Vagina (tissue), 2 donors: Measurements from ENCODE around the gene FOXN3. TPM values are rescaled to one million over a fixed set of nuclear protein-coding genes. Genes with fewer than 3 reads are reported as not detected.

ENCODE experiments used
- DNase-seq, 2 donors: peaks; one replicate each; pipeline ENCODE4 v3.0.0-alpha.2; 2017; ENCODE audit errors: extremely low spot score in 2 of 2
- H3K27ac ChIP-seq: fragments of 200-600 bp; sonication (generic); one replicate; pipeline ENCODE4 v1.5.1; 2019
- H3K27me3 ChIP-seq: fragments of 200-600 bp; sonication (generic); one replicate; pipeline ENCODE4 v1.5.1; 2019
- H3K36me3 ChIP-seq, 2 donors: fragments of 200-600 bp; sonication (generic); one replicate each; pipeline ENCODE4 v1.5.1; 2017 to 2019
- H3K4me1 ChIP-seq: fragments of 200-600 bp; sonication (generic); one replicate; pipeline ENCODE4 v1.5.1; 2019
- H3K4me3 ChIP-seq, 2 donors: fragments of 200-600 bp; sonication (generic); 1 replicate in 1 of 2; 2 replicates in 1 of 2; pipeline ENCODE4 v1.5.1; 2016 to 2019
- H3K9me3 ChIP-seq: fragments of 200-600 bp; sonication (generic); one replicate; pipeline ENCODE4 v1.5.1; 2019
- POLR2A ChIP-seq, 2 donors: fragments of 450-650 bp; IDR thresholded peaks; one replicate each; pipeline ENCODE4 v1.6.1; 2017; ENCODE audit warnings: antibody characterized with exemption in 2 of 2, mild to moderate bottlenecking in 2 of 2, moderate library complexity in 2 of 2
- POLR2AphosphoS5 ChIP-seq, 2 donors: sonication (generic); formaldehyde crosslinking; IDR thresholded peaks; one replicate each; pipeline ENCODE4 v1.9.0; 2017; ENCODE audit warnings: antibody characterized with exemption in 2 of 2, mild to moderate bottlenecking in 2 of 2, low read depth in 1 of 2; ENCODE audit not compliant: insufficient read depth in 1 of 2
- intact Hi-C: fragments of 100-400 bp; cut with DNase I; formaldehyde crosslinking; loops from one replicate; pipeline ENCODE4 v1.15.1; 2023
- total RNA-seq: library from RNA; depleted of rRNA; stranded (reverse); fragments of >200 nt; gene quantifications from one replicate; pipeline ENCODE4 v1.2.3, GENCODE V29; 2016
- TF ChIP-seq, protein P1 (sequence below), 3 experiments: fragments of 450-650 bp in 2 of 3; fragments of 200-600 bp in 1 of 3; sonication (generic) in 1 of 3; IDR thresholded peaks; one replicate each; pipeline ENCODE4 v1.5.1; 2017 to 2019; ENCODE audit warnings: antibody characterized with exemption in 3 of 3, mild to moderate bottlenecking in 2 of 3, moderate library complexity in 2 of 3

Gene FOXN3
- total RNA-seq, 1 donor from 2014 or later = 111 TPM

DNA sequence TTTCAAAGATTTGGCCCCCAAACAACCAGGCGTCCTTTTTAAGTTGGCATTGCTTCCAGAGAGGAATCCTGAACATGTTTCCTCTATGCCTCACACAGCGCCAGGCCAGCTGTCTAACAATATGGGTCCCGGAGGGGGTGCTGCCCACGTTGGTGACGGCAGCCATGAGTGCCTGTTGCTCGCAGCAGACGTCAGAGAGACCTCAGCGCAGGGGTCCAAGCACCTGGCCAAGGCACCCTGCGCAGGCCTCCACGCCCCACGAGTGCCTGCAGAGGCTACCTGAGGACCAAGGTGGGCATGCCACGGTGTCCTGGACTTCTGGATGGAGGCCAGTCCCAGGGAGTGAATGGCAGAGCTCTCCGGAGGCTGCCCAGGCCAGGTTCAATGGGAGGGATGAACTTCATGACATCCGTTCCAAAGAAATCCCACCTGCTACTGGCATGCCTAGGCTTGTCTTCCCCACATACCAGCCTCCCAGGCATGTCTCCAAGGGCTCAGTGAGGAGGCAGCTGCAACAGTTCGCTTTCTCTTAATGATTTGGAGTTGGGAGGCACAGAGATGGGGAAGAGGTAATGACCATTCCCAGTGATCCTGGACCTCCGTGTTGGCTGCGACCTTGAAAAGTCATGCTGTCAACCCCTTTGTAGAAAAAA is 11.6 kb upstream of the FOXN3 start:
- H3K36me3 ChIP-seq = no peaks in the 10 kb centered on the region
- TF ChIP-seq, protein P1, sequence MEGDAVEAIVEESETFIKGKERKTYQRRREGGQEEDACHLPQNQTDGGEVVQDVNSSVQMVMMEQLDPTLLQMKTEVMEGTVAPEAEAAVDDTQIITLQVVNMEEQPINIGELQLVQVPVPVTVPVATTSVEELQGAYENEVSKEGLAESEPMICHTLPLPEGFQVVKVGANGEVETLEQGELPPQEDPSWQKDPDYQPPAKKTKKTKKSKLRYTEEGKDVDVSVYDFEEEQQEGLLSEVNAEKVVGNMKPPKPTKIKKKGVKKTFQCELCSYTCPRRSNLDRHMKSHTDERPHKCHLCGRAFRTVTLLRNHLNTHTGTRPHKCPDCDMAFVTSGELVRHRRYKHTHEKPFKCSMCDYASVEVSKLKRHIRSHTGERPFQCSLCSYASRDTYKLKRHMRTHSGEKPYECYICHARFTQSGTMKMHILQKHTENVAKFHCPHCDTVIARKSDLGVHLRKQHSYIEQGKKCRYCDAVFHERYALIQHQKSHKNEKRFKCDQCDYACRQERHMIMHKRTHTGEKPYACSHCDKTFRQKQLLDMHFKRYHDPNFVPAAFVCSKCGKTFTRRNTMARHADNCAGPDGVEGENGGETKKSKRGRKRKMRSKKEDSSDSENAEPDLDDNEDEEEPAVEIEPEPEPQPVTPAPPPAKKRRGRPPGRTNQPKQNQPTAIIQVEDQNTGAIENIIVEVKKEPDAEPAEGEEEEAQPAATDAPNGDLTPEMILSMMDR (IDR thresholded peaks at IDR 0.05) = no peak
- TF ChIP-seq POLR2AphosphoS5 (IDR thresholded peaks at IDR 0.05; ENCODE audit: insufficient read depth in 1 of 2, low read depth in 1 of 2) (no peak), POLR2A (IDR thresholded peaks at IDR 0.05) (no peak)
- peaks cover 53% of the 10 kb centered on the region for H3K4me1 ChIP-seq
- no peak for DNase-seq
- intact Hi-C loops = no loop called here
- H3K27ac ChIP-seq = peak overlapping the region; percentile 81
- no peaks in the 10 kb centered on the region for H3K9me3 ChIP-seq
- H3K4me3 ChIP-seq = peak overlapping the region in 1 of 2 donors; percentile 10
- H3K27me3 ChIP-seq = no peaks in the 10 kb centered on the region

DNA sequence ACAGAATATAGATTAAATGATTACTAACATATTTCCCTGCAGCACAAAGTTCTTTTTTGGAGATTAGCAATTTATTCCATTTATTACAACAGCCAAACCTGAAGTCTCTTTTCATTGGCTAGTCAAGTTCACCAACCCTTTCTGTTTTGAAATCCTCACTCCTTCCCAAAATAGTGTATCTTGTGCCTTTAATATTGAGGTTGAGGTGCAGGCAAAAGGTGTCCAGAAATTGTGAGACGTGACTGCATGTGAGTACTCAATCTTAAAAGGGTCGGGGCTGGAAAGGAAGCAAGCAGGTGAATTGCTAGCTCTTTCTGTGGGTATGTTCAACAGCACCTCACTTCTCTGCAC is 11.1 kb upstream of the FOXN3 start:
- Histone ChIP-seq H3K36me3 (no peaks in the 10 kb centered on the region), H3K4me3 (no peak overlapping the region), H3K9me3 (no peaks in the 10 kb centered on the region), H3K27ac (peak overlapping the region; percentile 81), H3K27me3 (no peaks in the 10 kb centered on the region), H3K4me1 (peaks cover 56% of the 10 kb centered on the region)
- no peak for DNase-seq
- peak in 1 of 2 donors; percentile 44 for TF ChIP-seq POLR2AphosphoS5 (IDR thresholded peaks at IDR 0.05; ENCODE audit: insufficient read depth in 1 of 2, low read depth in 1 of 2)
- TF ChIP-seq, protein P1 (IDR thresholded peaks at IDR 0.05) = no peak
- intact Hi-C loops = no loop called here

DNA sequence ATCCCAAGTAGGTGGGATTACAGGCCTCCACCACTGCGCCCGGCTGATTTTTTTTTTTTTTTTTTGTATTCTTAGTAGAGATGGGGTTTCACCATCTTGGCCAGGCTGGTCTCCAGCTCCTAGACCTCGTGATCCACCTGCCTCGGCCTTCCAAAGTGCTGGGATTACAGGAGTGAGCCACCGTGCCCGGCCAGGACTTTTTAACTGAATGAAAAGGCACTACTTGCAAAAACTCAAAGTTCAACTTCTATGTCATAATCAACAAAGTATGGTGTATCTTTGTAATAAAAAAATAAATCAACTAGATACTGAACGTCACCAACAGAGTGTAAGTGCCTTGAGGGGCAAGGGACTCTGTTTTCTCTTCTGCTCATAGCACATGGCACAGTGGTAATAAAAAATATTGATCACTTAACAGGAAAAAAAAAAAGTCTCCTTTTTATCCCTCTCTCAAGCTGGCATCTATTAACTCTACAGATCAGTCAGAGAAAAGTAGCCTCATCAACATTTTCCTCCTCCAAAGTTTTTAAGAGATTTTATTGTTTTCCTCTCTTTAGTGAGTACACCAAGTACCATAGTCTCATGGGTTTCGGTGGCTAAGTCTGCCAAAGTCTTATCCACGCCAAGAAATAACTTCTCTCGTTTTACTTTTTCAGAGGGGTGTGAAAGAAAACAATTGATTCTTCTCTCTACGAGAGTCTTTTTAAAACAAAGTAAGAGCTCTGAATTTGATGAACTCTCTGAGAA is 10.6 kb upstream of the FOXN3 start:
- Histone ChIP-seq H3K9me3 (no peaks in the 10 kb centered on the region), H3K27ac (peak overlapping the region; percentile 81), H3K27me3 (no peaks in the 10 kb centered on the region), H3K4me3 (no peak overlapping the region), H3K36me3 (no peaks in the 10 kb centered on the region), H3K4me1 (peaks cover 61% of the 10 kb centered on the region)
- no peak for DNase-seq
- TF ChIP-seq POLR2AphosphoS5 (IDR thresholded peaks at IDR 0.05; ENCODE audit: insufficient read depth in 1 of 2, low read depth in 1 of 2) (peak in 1 of 2 donors; percentile 89), POLR2A (IDR thresholded peaks at IDR 0.05) (no peak)
- intact Hi-C loops = no loop called here

DNA sequence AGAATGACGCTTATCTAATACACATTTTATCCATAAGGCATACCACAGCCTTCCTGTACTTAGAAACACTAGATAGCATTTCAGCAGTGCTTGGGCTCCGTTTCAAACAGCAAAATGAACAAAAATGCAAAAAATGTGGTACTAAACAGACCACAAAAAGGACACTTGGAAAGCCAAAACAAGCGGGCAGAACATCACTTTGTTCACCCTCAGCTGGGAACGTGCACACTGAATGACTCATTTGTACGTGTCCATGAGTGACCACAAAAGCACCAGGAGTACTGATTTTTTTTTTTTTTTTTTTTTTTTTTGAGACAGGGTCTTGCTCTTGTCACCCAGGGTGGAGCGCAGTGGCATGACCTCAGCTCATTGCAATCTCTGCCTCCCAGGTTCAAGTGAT is 8.9 kb upstream of the FOXN3 start:
- no peaks in the 10 kb centered on the region for H3K27me3 ChIP-seq
- H3K36me3 ChIP-seq = no peaks in the 10 kb centered on the region
- TF ChIP-seq, protein P1 (IDR thresholded peaks at IDR 0.05) = no peak
- TF ChIP-seq POLR2A (IDR thresholded peaks at IDR 0.05) = no peak
- TF ChIP-seq POLR2AphosphoS5 (IDR thresholded peaks at IDR 0.05; ENCODE audit: insufficient read depth in 1 of 2, low read depth in 1 of 2) = no peak
- peaks cover 50% of the 10 kb centered on the region for H3K4me1 ChIP-seq
- no peaks in the 10 kb centered on the region for H3K9me3 ChIP-seq
- H3K27ac ChIP-seq = no peak overlapping the region
- intact Hi-C loops = no loop called here
- no peak for DNase-seq
- H3K4me3 ChIP-seq = no peak overlapping the region

DNA sequence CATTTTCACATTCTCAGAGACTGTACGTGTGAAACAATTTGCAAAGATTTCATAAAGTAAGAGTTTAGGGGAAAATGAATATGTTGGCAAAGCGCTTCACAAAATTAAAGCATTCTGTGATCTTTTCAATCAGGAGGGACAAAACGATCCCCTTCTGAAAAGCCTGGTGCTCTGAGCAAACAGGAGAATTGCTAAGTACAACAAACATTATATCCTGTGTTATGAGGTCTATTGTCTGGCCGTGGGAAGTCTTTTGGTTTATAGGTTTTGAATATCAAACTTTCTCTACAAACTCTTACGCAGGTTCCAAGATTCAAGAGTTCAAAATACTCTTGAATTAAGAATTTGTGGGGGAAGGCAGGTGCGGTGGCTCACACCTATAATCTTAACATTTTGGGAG is 7.2 kb upstream of the FOXN3 start:
- TF ChIP-seq, protein P1 (IDR thresholded peaks at IDR 0.05) = no peak
- TF ChIP-seq POLR2AphosphoS5 (IDR thresholded peaks at IDR 0.05; ENCODE audit: insufficient read depth in 1 of 2, low read depth in 1 of 2) (no peak), POLR2A (IDR thresholded peaks at IDR 0.05) (no peak)
- H3K4me1 ChIP-seq = peaks cover 33% of the 10 kb centered on the region
- DNase-seq = no peak
- H3K36me3 ChIP-seq = no peaks in the 10 kb centered on the region
- no peaks in the 10 kb centered on the region for H3K9me3 ChIP-seq
- H3K27me3 ChIP-seq = no peaks in the 10 kb centered on the region
- no peak overlapping the region for H3K27ac ChIP-seq
- no peak overlapping the region for H3K4me3 ChIP-seq
- intact Hi-C loops = no loop called here
